Coronary artery (tissue), 2 donors: ENCODE data around the gene C21orf58.

Source experiments
- DNase-seq: peaks from one replicate; pipeline ENCODE4 v3.0.0-alpha.2; 2017; ENCODE audit warnings: low spot score
- H3K27ac ChIP-seq, 2 donors: fragments of 200-600 bp; sonication (generic); one replicate each; pipeline ENCODE4 v1.5.1; 2016 to 2019
- H3K4me3 ChIP-seq: fragments of 200-600 bp; sonication (generic); 2 replicates; pipeline ENCODE4 v1.5.1; 2016; ENCODE audit warnings: mild to moderate bottlenecking, moderate library complexity
- CTCF ChIP-seq: fragments of 200-600 bp; sonication (generic); IDR thresholded peaks from one replicate; pipeline ENCODE4 v1.5.1; 2019; ENCODE audit warnings: antibody characterized with exemption

C21orf58 gene

DNA sequence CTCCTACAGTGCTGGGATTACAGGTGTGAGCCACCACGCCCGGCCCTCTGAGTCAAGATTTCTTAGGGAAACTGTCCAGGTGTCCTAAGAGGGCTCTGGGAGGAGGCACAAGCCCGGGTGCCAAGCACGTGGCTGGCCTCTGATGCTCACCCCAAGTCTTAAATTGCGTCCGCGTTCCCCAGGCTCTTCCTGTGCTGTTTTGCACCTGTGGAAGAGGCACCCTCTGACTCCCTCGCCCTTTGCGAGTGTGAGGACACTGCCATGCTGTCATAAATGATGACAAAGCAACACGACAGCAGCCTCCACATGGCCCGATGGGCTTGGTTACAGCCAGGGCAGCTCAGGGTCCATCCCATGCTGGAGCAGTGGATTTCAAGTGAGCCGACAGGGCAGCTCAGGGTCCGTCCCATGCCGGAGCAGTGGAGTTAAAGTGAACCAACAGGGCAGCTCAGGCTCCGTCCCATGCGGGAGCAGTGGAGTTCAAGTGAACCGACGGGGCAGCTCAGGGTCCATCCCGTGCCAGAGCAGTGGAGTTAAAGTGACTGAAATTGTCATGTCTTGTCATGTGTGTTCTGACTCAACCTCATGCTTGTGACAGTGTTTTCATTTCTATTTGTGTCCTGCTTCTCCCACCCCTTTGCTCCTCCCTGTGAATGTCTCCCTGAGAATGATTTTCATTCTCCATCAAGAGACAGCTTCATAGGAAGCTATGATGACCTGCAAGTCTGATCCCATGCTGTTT is 34.2 kb upstream of the C21orf58 start:
- no peak for DNase-seq
- TF ChIP-seq CTCF, result no peak
- Histone ChIP-seq H3K4me3 (no peak overlapping the region), H3K27ac (no peak overlapping the region)

DNA sequence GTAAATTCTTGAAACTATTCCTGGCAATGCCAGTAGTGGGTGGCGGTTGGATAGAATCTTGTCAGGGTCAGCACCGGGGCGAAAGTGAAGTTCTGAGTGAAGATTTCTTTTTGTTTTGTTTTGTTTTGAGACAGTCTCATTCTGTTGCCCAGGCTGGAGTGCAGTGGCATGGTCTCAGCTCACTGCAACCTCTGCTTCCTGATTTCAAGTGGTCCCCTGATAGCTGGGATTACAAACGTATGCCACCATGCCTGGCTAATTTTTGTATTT is 33.6 kb upstream of the C21orf58 start:
- no peak for DNase-seq
- no peak for TF ChIP-seq CTCF
- no peak overlapping the region for H3K4me3 ChIP-seq
- no peak overlapping the region for H3K27ac ChIP-seq

- DNase-seq, result no peak
- no peak for TF ChIP-seq CTCF
- Histone ChIP-seq H3K4me3 (no peak overlapping the region), H3K27ac (no peak overlapping the region)
Measured at GRCh38 chr21:46356494-46357334, 33.0 kb upstream of the C21orf58 start.

- no peak for DNase-seq
- H3K27ac ChIP-seq, result no peak overlapping the region
- TF ChIP-seq CTCF, result no peak
Measured at GRCh38 chr21:46356005-46356338, 32.3 kb upstream of the C21orf58 start.

GRCh38 chr21:46355161-46356004 is 31.7 kb upstream of the C21orf58 start:
- H3K4me3 ChIP-seq, result no peak overlapping the region
- DNase-seq, result no peak
- no peak overlapping the region for H3K27ac ChIP-seq
- TF ChIP-seq CTCF, result no peak

More at GRCh38 chr21:46356005-46356338, 32.3 kb upstream of the C21orf58 start:
- no peak overlapping the region for H3K4me3 ChIP-seq

DNA sequence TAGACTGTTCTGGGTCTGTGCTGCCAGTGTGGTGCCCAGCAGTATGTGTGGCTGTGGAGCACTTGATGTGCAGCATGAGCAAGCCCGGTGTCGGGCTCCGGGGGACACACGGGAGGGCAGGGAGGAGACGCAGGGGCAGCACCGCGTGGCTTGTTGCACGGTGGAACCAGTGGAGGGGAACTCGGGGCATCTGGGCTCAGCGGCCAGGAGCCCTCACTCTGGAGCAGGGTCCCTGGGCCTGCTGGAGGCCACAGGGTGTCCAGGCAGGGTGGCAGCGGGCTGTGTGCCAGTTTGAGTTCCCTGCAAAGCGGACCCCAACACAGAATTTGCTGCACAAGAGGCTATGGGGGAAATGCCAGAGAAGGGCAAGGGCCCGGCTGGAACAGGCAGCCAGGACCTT is 30.8 kb upstream of the C21orf58 start:
- DNase-seq, result no peak
- no peak for TF ChIP-seq CTCF
- Histone ChIP-seq H3K27ac (no peak overlapping the region), H3K4me3 (no peak overlapping the region)
